GM23338 (cell line): ENCODE data around the gene BMP8A.
A peak's percentile ranks its signal among the peaks of the same experiment; 100 is the strongest.

Experiments used
- CREB1 ChIP-seq: fragments of 250-450 bp; sonication (Bioruptor Pico); IDR thresholded peaks from 2 replicates; pipeline ENCODE4 v1.5.0; 2020; ENCODE audit warnings: low read depth, mild to moderate bottlenecking, moderate library complexity
- EZH2 ChIP-seq: fragments of 200-600 bp; sonication (generic); IDR thresholded peaks from one replicate; pipeline ENCODE4 v1.8.0; 2017; ENCODE audit warnings: antibody characterized with exemption, mild to moderate bottlenecking, low read depth; ENCODE audit not compliant: unreplicated experiment
- EZH2phosphoT487 ChIP-seq: fragments of 200-600 bp; sonication (generic); IDR thresholded peaks from one replicate; pipeline ENCODE4 v1.8.1; 2018; ENCODE audit warnings: antibody characterized with exemption; ENCODE audit not compliant: unreplicated experiment
- POLR2AphosphoS5 ChIP-seq: IDR thresholded peaks from 2 replicates; pipeline ENCODE4 v1.6.1; 2016; ENCODE audit warnings: antibody characterized with exemption, low read depth
- TF ChIP-seq, protein P1 (sequence below), 2 experiments: fragments of 200-600 bp in 1 of 2; sonication (generic) in 1 of 2; conservative IDR thresholded peaks; 2 replicates each; pipeline versions ENCODE4 v1.5.1 to v1.6.1; 2016 to 2017; ENCODE audit warnings: antibody characterized with exemption in 2 of 2, low read depth in 2 of 2, mild to moderate bottlenecking in 2 of 2, moderate library complexity in 1 of 2
- TF ChIP-seq, protein P2 (sequence below): IDR thresholded peaks from one replicate; pipeline ENCODE4 v1.6.1; 2018; ENCODE audit warnings: antibody characterized with exemption; ENCODE audit not compliant: unreplicated experiment
- TF ChIP-seq, protein P3 (sequence below): IDR thresholded peaks from 2 replicates; pipeline ENCODE4 v1.6.1; 2016; ENCODE audit warnings: antibody characterized with exemption

DNA sequence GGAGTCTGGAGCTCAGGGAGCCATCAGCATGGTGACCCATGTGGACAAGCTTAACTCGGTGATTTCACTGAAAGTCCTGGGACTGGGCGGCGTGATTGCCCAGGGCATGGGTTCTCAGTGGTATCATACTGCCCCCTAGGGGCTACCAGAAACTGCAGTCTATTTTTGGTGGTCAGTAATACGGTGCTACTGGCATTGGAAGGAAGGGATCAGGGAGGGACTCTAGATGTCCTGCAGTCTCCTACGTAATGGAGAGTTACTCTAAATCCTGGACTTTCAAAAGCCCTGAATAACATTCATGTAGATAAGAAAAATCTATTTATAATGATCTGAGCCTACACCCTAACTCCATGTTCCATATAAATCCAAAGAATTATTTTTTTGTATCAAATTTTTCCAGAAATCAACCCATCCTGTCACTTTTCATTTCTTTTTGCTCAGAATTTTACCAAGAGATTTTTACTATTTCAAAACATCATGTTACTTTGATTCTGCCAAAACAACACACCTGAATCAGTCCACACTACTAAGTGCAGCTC, 47.9 kb downstream of the BMP8A start:
- TF ChIP-seq, protein P1, sequence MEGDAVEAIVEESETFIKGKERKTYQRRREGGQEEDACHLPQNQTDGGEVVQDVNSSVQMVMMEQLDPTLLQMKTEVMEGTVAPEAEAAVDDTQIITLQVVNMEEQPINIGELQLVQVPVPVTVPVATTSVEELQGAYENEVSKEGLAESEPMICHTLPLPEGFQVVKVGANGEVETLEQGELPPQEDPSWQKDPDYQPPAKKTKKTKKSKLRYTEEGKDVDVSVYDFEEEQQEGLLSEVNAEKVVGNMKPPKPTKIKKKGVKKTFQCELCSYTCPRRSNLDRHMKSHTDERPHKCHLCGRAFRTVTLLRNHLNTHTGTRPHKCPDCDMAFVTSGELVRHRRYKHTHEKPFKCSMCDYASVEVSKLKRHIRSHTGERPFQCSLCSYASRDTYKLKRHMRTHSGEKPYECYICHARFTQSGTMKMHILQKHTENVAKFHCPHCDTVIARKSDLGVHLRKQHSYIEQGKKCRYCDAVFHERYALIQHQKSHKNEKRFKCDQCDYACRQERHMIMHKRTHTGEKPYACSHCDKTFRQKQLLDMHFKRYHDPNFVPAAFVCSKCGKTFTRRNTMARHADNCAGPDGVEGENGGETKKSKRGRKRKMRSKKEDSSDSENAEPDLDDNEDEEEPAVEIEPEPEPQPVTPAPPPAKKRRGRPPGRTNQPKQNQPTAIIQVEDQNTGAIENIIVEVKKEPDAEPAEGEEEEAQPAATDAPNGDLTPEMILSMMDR (conservative IDR thresholded peaks at IDR 0.05; ENCODE audit: low read depth in 2 of 2): peak; percentile 92 to 96
- TF ChIP-seq EZH2phosphoT487 (no peak), EZH2 (no peak), POLR2AphosphoS5 (no peak), CREB1 (CRISPR knock-in tag) (no peak)
- TF ChIP-seq, protein P2, sequence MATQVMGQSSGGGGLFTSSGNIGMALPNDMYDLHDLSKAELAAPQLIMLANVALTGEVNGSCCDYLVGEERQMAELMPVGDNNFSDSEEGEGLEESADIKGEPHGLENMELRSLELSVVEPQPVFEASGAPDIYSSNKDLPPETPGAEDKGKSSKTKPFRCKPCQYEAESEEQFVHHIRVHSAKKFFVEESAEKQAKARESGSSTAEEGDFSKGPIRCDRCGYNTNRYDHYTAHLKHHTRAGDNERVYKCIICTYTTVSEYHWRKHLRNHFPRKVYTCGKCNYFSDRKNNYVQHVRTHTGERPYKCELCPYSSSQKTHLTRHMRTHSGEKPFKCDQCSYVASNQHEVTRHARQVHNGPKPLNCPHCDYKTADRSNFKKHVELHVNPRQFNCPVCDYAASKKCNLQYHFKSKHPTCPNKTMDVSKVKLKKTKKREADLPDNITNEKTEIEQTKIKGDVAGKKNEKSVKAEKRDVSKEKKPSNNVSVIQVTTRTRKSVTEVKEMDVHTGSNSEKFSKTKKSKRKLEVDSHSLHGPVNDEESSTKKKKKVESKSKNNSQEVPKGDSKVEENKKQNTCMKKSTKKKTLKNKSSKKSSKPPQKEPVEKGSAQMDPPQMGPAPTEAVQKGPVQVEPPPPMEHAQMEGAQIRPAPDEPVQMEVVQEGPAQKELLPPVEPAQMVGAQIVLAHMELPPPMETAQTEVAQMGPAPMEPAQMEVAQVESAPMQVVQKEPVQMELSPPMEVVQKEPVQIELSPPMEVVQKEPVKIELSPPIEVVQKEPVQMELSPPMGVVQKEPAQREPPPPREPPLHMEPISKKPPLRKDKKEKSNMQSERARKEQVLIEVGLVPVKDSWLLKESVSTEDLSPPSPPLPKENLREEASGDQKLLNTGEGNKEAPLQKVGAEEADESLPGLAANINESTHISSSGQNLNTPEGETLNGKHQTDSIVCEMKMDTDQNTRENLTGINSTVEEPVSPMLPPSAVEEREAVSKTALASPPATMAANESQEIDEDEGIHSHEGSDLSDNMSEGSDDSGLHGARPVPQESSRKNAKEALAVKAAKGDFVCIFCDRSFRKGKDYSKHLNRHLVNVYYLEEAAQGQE: no peak
- TF ChIP-seq, protein P3, sequence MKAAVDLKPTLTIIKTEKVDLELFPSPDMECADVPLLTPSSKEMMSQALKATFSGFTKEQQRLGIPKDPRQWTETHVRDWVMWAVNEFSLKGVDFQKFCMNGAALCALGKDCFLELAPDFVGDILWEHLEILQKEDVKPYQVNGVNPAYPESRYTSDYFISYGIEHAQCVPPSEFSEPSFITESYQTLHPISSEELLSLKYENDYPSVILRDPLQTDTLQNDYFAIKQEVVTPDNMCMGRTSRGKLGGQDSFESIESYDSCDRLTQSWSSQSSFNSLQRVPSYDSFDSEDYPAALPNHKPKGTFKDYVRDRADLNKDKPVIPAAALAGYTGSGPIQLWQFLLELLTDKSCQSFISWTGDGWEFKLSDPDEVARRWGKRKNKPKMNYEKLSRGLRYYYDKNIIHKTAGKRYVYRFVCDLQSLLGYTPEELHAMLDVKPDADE: no peak
